ENCODE data around the gene CTIF.

GRCh38 chr18:48824231-48824970 lies 285.6 kb downstream of the CTIF start:
- TF ChIP-seq CTCF (conservative IDR thresholded peaks at IDR 0.05 in 1 of 2, IDR thresholded peaks at IDR 0.05 in 1 of 2; ENCODE audit: low read depth in 1 of 2, low read length in 2 of 2) (no peak), EZH2 (IDR thresholded peaks at IDR 0.05; ENCODE audit: low read length, missing control alignments) (no peak)
